Astrocyte of the cerebellum (primary cell): Measurements from ENCODE around the gene BICD1.
"Not testable (repeated sequence)": the region's sequence is repeated elsewhere in the genome, so short reads cannot be mapped to it uniquely, and the experiment has no call there.

Experiments
- DNase-seq: peaks from one replicate; pipeline ENCODE4 v3.0.0-alpha.2; 2011; ENCODE audit warnings: low read depth
- H3K4me3 ChIP-seq: 2 replicates; pipeline ENCODE4 v1.5.1; 2011; ENCODE audit warnings: mild to moderate bottlenecking, low read depth, low read length, moderate library complexity
- in situ Hi-C: cut with HindIII; loops from 2 replicates; pipeline ENCODE4 v1.10.0; 2017; ENCODE audit warnings: low sequenced_read_pairs
- TF ChIP-seq, protein P1 (sequence below): IDR thresholded peaks from 2 replicates; pipeline ENCODE4 v1.5.1; 2012; ENCODE audit warnings: low read length, low read depth, moderate library complexity, mild to moderate bottlenecking; ENCODE audit errors: missing control alignments

BICD1 gene

GRCh38 chr12:32217354-32218310 is 111.0 kb downstream of the BICD1 start:
- in situ Hi-C loops = no loop called here
- no peak overlapping the region for H3K4me3 ChIP-seq
- TF ChIP-seq, protein P1, sequence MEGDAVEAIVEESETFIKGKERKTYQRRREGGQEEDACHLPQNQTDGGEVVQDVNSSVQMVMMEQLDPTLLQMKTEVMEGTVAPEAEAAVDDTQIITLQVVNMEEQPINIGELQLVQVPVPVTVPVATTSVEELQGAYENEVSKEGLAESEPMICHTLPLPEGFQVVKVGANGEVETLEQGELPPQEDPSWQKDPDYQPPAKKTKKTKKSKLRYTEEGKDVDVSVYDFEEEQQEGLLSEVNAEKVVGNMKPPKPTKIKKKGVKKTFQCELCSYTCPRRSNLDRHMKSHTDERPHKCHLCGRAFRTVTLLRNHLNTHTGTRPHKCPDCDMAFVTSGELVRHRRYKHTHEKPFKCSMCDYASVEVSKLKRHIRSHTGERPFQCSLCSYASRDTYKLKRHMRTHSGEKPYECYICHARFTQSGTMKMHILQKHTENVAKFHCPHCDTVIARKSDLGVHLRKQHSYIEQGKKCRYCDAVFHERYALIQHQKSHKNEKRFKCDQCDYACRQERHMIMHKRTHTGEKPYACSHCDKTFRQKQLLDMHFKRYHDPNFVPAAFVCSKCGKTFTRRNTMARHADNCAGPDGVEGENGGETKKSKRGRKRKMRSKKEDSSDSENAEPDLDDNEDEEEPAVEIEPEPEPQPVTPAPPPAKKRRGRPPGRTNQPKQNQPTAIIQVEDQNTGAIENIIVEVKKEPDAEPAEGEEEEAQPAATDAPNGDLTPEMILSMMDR = no peak
- peak; percentile 58 for DNase-seq

- TF ChIP-seq, protein P1 = no peak
- H3K4me3 ChIP-seq = no peak overlapping the region
- DNase-seq = no peak
- in situ Hi-C loops = no loop called here
Measured at GRCh38 chr12:32223941-32224340, 117.3 kb downstream of the BICD1 start.

DNA sequence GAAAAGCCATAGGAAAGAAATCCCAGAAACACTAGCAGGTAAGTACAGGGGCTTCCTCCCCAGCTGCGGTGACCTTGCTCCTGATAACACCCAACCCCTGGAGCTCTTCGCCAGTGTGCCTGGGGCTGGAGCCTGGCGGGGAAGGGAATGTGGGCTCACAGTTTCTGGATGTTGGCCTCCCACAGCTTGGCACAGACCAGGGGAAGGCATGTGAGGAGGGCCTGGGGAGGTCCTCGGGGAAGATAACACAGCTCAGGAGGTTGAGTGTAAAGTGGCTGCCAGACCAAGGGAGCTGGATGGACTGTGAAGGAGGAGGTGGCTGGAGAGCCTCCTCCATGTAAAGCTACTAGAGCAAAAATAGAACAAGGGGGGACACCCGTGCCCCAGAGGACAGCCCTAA is 120.1 kb downstream of the BICD1 start:
- H3K4me3 ChIP-seq = no peak overlapping the region
- in situ Hi-C loops = no loop called here
- no peak for DNase-seq
- TF ChIP-seq, protein P1 = no peak

DNA sequence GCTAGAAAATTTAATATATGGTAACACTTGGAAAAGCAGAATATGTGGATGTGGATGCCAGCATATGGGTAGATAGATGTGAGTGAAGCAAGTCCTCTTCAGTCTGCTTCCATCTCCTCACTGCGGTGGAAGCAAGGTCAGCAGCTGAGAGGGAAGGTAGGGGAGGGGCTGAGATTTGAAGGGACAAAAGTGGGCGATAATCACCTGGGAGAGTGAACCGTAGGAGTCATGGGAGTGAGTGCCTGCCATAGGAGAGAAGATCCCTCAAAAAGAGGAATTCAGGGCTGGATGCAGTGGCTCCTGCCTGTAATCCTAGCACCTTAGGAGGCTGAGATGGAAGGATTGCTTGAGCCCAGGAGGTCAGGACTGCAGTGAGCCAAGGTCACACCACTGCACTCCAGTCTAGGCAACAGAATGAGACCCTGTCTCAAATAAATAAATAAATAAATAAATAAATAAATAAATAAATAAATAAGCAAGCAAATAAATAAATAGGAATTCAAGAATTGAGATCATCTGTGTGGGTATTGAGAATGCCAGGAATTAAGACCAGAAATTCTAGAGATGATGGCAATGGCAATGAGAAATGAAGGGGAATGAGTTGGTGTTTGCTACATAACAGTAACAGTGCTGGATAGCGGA is 123.4 kb downstream of the BICD1 start:
- in situ Hi-C loops = no loop called here

DNA sequence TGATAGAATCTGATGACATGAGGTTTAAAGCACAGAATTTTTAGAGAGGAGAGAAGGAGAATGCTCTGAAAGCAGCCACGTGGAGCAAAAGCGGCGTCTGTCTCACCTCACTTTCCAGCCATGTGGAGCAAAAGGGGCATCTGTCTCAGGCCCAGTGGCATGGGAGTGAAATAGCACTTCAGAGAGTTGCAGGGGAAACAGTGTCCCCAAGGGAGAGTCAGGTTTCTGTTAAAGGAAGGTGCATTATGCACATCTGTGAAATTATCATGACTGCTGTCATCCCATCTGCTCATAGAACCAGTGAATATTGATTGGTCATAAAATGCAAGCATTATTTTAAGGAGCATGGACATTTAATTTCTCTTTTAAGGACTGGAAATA is 124.0 kb downstream of the BICD1 start:
- in situ Hi-C loops = no loop called here
- TF ChIP-seq, protein P1 = no peak
- no peak overlapping the region for H3K4me3 ChIP-seq
- DNase-seq = no peak

More for the DNA sequence above, 123.4 kb downstream of the BICD1 start:
- H3K4me3 ChIP-seq = no peak overlapping the region
- TF ChIP-seq, protein P1 = no peak
- DNase-seq = no peak

DNA sequence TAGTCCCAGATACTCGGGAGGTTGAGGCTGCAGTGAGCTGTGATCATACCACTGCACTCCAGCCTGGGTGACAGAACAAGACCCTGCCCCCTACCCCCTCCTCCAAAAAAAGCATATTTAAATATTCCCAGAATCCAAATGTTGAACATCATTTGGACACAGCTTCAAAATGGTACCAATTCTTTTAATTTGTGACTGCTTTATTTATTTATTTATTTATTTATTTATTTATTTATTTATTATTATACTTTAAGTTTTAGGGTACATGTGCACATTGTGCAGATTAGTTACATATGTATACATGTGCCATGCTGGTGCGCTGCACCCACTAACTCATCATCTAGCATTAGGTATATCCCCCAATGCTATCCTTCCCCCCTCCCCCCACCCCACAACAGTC is 124.7 kb downstream of the BICD1 start:
- DNase-seq, in situ Hi-C loops, H3K4me3 ChIP-seq: not testable (repeated sequence)

- no peak overlapping the region for H3K4me3 ChIP-seq
- in situ Hi-C loops = no loop called here
- TF ChIP-seq, protein P1 = no peak
- no peak for DNase-seq
Measured at GRCh38 chr12:32233568-32233967, 126.9 kb downstream of the BICD1 start.
